ENCODE measurements around the gene IQSEC1.

The IQSEC1 gene

DNA sequence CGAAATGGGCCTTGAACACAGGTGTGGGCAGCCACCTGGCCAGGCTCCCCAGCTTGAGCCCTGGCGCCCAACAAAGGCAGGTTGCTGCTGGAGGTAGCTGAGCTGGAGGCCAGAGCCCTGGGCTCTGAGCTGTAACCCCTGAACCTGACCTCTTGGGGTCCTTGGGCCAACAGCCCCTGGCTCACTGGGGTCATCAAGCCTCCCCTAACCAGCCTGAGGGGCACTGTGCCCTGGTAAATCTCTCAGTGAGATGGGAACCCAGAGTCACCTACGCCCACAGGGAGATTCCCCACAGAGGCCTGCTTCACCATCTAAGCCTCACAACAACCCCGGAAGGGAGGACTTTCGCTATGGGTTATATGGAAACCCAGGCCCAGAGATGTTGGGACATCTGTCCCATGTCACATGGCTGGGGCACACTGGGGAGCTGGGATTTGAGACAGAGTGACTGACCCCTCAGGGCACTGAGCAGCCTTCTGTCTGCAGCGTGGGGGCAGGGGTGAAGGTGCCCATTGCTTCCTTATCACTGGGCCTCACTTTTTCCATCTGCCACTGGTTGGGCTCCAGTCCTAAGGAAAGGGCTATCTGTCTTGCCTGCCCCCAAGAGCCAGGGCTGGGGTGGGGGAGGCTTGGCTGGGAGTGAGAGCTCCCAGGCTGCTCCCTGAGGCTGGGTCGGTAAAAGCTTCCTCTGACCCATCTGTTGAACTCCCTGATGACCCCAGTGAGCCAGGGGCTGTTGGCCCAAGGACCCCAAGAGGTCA is 59.1 kb downstream of the IQSEC1 start:
- DNase-seq, result peak in 2 of 5 experiments; percentile 61 to 67

- peak in 1 of 5 experiments; percentile 43 for DNase-seq
These were observed 59.7 kb downstream of the IQSEC1 start for GRCh38 chr3:13013566-13013965.

- DNase-seq, result no peak
These were observed 60.1 kb downstream of the IQSEC1 start for GRCh38 chr3:13013151-13013561.

GRCh38 chr3:13012221-13012691 is 61.0 kb downstream of the IQSEC1 start:
- peak in 2 of 5 experiments; percentile 64 to 68 for DNase-seq

GRCh38 chr3:13011573-13012220 is 61.5 kb downstream of the IQSEC1 start:
- peak; percentile 40 to 96 (median 75) for DNase-seq

DNA sequence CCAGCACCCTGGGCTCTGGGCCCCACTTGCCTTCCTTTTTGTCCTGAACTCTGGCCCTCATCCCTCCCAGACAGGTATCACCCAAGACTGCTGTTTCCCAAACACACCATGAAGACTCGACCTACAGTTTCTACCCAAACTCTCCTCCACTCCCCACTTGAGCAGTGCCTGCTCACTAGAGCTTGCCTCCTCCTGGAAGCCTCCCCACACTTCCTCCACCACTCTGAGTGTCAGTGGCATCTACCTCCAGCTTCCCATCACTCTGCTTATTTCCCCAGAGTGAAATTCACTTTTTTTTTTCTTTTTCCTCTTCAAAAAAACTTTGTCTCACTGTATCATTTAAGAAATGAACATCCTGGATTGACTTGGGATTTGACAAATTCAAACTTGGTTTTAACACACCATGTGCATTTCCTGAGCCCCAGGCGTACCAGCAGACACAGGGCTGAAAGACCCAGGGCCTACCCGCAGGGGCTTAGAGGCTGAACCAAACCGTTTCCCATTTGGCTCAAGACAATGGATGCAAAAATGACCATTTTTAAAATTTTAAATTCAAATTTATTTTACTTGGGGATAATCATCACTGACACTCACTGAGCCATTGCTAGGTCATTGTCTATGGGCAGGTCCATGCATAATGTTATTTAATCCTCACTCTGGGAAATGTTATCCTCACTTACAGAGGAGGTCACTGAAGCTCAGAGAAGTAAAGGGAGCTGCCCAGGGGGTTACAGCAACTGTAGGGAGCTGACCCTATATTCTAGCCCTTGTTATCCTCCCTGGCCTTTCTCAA is 62.3 kb downstream of the IQSEC1 start:
- DNase-seq, result no peak

DNA sequence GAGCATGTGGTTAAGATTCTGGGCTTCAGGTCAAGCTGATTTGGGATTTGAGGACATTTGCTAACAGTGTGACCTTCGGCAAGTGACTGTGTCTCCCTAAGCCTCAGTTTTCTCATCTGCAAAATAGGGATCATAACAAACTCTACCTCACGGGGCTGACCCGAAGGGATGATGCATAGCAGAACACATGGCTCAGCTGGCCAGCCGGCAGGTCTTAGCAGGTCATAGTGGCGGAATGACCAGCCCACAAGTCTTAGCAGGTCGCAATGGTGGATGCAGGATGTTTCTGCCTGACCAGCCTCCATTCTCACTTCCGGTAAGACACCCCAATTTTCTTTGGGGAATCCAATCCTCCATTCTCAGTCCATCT is 63.3 kb downstream of the IQSEC1 start:
- DNase-seq, result no peak

GRCh38 chr3:13009132-13009945 is 63.9 kb downstream of the IQSEC1 start:
- DNase-seq, result peak in 3 of 5 experiments; percentile 29 to 78 (median 73)

DNA sequence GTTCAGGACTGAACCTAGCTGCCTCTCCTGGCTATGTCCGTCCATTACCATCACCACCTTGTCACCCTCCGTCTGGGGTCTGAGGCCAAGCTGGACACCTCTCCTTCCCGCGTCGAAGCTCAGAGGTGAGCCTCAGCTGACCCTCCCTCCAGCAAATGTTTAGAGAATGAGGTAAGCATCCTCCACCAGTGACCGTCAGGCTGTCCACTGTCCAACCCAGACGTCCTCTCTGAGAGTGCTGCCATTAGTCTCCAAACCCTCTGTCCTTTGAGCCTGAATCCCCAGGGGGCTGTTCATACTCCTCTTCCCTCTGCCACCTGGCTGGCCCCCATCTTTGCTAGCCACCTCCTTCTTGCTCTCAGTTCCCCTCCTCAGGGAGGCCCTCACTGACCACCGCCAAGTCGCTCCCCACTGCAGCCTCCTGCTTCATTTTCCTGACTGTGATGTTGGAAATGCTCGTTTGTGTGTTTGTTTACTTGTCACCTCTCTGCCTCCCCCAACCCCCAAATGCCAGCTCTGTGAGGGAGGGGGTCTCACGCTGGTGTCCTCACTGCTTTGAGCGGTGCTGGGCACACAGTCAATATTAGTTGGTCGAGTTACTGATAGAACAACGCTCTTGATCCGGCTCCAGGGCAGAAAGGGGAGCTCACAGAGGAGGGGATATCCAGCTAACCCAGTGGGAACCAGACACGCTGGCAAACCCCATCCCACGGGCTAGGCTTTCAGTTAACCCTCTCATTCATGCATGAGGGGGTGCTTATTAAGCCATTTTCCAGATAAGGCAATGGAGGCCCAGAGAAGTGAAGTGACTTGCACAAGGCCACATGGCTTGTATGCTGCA is 64.9 kb downstream of the IQSEC1 start:
- DNase-seq, result no peak

DNA sequence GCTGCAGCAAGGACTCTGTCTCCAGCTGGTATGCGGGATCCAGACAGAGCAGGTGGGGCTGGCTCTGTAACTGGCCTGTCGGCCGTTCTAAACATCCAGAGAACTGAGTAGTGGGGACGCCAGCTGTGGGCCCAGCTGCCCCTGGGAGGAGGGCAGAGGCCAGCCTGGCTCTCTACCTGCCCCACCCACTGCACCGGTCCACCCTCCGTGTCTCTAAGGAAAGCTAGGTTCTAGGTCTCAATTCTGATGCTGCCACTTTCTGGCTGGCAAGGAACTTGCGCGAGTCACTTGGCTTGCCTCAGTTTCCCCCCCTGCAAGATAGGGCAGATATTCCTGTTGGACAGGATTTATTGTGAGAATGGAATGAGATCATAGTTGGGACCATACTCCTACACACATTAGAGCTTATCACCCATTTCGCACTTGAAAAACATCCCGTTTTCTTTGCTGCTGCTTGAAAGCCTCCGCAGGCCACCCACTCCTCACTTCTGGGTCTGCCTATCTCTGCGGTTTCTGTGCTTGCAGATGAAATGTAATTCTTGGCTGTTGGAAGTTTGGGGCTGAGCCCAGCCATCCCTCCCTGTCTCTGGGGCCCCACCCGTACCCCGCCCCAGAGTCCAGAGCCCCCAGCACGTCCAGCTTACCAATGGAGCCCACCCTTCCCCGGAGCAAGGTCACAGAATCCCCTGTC is 65.8 kb downstream of the IQSEC1 start:
- DNase-seq, result no peak

DNA sequence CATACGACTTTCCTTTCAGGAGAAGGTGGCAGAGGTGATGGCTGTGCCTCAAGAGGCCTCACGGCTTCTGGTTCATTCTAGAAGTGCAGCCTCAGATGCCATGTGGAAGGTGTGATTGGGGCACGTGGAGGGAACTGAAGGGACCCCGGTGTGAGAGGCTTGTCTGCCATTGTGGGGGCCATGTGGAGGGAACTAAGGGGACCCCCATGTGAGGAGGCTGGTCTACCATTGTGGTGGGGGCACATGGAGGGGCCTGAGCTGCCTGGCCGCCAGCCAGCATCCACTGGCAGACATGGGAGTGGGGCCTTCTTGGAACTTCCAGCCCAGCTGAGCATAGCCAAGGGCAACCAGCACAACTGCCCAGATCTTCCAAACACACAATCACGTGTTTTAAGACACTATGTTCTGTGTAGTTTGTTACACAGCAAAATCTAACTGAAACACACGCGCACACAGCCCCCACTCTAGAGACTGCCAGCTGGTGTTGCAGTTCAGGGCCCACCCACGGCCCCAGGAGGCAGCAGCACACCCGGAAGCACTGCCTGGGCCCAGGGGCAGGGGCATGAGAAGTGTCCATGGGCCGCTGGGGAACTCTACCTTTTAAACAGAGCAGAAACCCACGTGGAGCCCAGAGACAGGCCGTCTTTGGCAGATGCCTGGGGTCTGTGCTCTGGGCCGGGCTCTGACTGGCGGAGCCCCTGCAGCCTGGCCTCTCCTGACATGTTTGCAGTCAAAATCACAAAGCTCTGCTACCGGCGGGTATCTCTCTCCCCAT is 66.8 kb downstream of the IQSEC1 start:
- no peak for DNase-seq

DNA sequence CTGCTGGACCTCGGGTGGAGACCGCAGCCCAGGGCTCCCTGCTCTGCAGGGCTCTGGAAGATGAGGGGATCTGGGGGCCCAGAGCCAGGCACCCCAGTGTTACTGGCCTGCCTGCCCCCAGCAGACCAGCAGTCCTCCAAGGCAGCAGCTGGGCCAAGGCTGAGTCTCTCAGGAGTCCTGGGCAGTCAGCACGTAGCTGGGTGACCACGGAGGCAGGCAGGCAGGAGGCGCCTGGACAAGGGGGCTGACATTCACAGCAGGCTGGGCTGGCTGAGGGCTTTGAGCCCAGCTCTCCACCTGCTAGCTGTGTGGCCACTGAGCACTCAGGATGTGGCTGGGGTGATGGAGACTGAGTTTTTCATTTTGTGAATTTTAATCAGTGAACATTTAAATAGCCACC is 67.9 kb downstream of the IQSEC1 start:
- DNase-seq, result no peak

GRCh38 chr3:13004376-13004775 is 68.9 kb downstream of the IQSEC1 start:
- DNase-seq, result no peak

GRCh38 chr3:13003608-13004007 is 69.6 kb downstream of the IQSEC1 start:
- no peak for DNase-seq

- peak in 2 of 5 experiments; percentile 66 to 72 for DNase-seq
These were observed 70.7 kb downstream of the IQSEC1 start for GRCh38 chr3:13002398-13003124.

- no peak for DNase-seq
These were observed 73.8 kb downstream of the IQSEC1 start for GRCh38 chr3:12999147-13000140.

- DNase-seq, result no peak
These were observed 74.6 kb downstream of the IQSEC1 start for GRCh38 chr3:12998648-12999047.

GRCh38 chr3:12997387-12997786 is 75.8 kb downstream of the IQSEC1 start:
- DNase-seq, result no peak

Measured in T-helper 2 cell (primary cell).